Measurements from ENCODE around the gene MROH9.

Gene MROH9

GRCh38 chr1:171083222-171083621 lies 147.9 kb downstream of the MROH9 start:
- in situ Hi-C loops (cut with MboI; ENCODE audit: low pct_unique_long_range_greater_than_20kb, low sequenced_read_pairs, unreplicated experiment) = no loop called here
- no peak for DNase-seq (ENCODE audit: low spot score)
- no peak for TF ChIP-seq CTCF (IDR thresholded peaks at IDR 0.05; ENCODE audit: extremely low read depth, insufficient read depth, missing control alignments)

- TF ChIP-seq CTCF (IDR thresholded peaks at IDR 0.05; ENCODE audit: extremely low read depth, insufficient read depth, missing control alignments) = no peak
- DNase-seq (ENCODE audit: low spot score) = no peak
- in situ Hi-C loops (cut with MboI; ENCODE audit: low pct_unique_long_range_greater_than_20kb, low sequenced_read_pairs, unreplicated experiment) = no loop called here
Measured at GRCh38 chr1:171084091-171084490, 148.8 kb downstream of the MROH9 start.

- in situ Hi-C loops (cut with MboI; ENCODE audit: low pct_unique_long_range_greater_than_20kb, low sequenced_read_pairs, unreplicated experiment) = no loop called here
Measured at GRCh38 chr1:171084870-171085269, 149.5 kb downstream of the MROH9 start.

GRCh38 chr1:171087896-171088295 lies 152.6 kb downstream of the MROH9 start:
- DNase-seq (ENCODE audit: low spot score) = no peak
- in situ Hi-C loops (cut with MboI; ENCODE audit: low pct_unique_long_range_greater_than_20kb, low sequenced_read_pairs, unreplicated experiment) = no loop called here
- TF ChIP-seq CTCF (IDR thresholded peaks at IDR 0.05; ENCODE audit: extremely low read depth, insufficient read depth, missing control alignments) = no peak

More at GRCh38 chr1:171084870-171085269, 149.5 kb downstream of the MROH9 start:
- no peak for TF ChIP-seq CTCF (IDR thresholded peaks at IDR 0.05; ENCODE audit: extremely low read depth, insufficient read depth, missing control alignments)
- no peak for DNase-seq (ENCODE audit: low spot score)

- no peak for DNase-seq (ENCODE audit: low spot score)
- in situ Hi-C loops (cut with MboI; ENCODE audit: low pct_unique_long_range_greater_than_20kb, low sequenced_read_pairs, unreplicated experiment) = no loop called here
- no peak for TF ChIP-seq CTCF (IDR thresholded peaks at IDR 0.05; ENCODE audit: extremely low read depth, insufficient read depth, missing control alignments)
Measured at GRCh38 chr1:171090604-171091003, 155.3 kb downstream of the MROH9 start, which contains the start of gene FMO3. Gene FMO3, plus strand, starts transcription at chr1:171090905. Its CDS starts 1,754 bp downstream, at chr1:171092659.

GRCh38 chr1:171103862-171104261 lies 168.5 kb downstream of the MROH9 start:
- DNase-seq (ENCODE audit: low spot score) = no peak
- no peak for TF ChIP-seq CTCF (IDR thresholded peaks at IDR 0.05; ENCODE audit: extremely low read depth, insufficient read depth, missing control alignments)
- in situ Hi-C loops (cut with MboI; ENCODE audit: low pct_unique_long_range_greater_than_20kb, low sequenced_read_pairs, unreplicated experiment) = no loop called here
